CD4-positive, alpha-beta T cell treated with Interleukin-4 for 4 hours (primary cell): ENCODE data around the gene ASGR2.

Experiments
- DNase-seq: peaks from one replicate; pipeline ENCODE4 v3.0.0-alpha.2; 2020

ASGR2 gene

DNA sequence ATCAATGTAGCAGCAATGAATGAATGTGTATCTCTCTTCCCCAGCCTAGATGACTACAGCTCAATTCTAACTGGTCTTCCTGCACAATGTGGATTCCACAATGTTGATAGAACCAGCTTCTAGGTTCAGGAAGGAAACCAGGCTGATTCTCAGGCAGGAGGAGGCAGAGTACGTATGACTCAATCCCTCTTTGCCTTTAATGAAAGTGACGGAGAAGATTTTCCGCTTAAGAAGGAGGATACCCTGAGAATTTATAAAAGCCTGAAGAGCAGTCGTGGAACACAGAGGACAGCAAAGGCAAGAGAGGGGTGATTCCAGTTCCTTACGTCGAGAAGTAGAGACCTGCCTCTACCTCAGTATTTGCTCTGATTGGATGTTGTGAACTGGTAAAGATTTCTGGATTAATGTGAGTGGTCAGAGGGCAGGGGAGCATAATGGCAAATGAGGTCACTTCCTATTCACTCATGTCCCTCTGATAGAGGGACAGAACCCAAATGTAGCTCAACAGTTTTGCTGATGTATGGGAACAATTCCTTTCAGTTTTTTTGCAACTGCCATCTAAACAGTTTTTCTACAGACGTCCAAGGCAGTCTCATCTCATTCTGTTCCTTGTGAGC lies 55.7 kb downstream of the ASGR2 start:
- DNase-seq, result no peak

DNA sequence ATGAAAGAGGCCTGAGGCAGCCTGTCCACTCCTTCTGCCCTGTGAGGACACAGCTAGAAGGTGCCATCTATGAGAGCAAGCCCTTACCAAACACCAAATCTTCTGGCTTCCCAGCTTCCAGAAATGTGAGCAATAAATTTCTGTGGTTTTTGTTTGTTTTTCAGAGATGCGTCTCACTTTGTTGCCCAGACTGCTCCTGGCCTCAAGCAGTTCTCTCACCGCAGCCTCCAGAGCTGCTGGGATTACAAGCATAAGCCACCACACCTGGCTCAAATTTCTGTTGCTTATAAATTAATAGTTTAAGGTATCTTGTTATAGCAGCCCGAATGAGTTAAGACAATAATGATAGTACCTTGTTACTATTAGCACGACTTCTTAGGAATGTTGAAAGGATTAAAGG lies 58.2 kb downstream of the ASGR2 start:
- no peak for DNase-seq
